ENCODE data around the gene ATF7IP2. TPM values are rescaled to one million over a fixed set of nuclear protein-coding genes. Genes with fewer than 3 reads are reported as not detected.
"Not testable (repeated sequence)": the region's sequence is repeated elsewhere in the genome, so short reads cannot be mapped to it uniquely, and the experiment has no call there.

ATF7IP2 gene
- total RNA-seq, 1 donor from 2014 or later, result 12.3 TPM

- DNase-seq (no peak), ATAC-seq (no peak)
- no peaks in the 10 kb centered on the region for H3K27me3 ChIP-seq
- H3K4me3 ChIP-seq, result no peak overlapping the region
- no peak overlapping the region for H3K27ac ChIP-seq
- H3K36me3 ChIP-seq, result no peaks in the 10 kb centered on the region
- intact Hi-C loops (cut with DNase I), result no loop called here
- no peaks in the 10 kb centered on the region for H3K9me3 ChIP-seq
- TF ChIP-seq CTCF (IDR thresholded peaks at IDR 0.05), result no peak
- no peaks in the 10 kb centered on the region for H3K4me1 ChIP-seq
Measured at GRCh38 chr16:10362077-10362863, 23.6 kb upstream of the ATF7IP2 start.

- H3K9me3 ChIP-seq; H3K27me3 ChIP-seq; H3K36me3 ChIP-seq; H3K4me3 ChIP-seq; DNase-seq; H3K4me1 ChIP-seq; H3K27ac ChIP-seq; ATAC-seq; intact Hi-C loops (cut with DNase I): not testable (repeated sequence)
Measured at GRCh38 chr16:10362864-10363197, 23.0 kb upstream of the ATF7IP2 start.

GRCh38 chr16:10366619-10367018, 19.2 kb upstream of the ATF7IP2 start:
- H3K36me3 ChIP-seq; ATAC-seq; H3K27ac ChIP-seq; H3K4me1 ChIP-seq; intact Hi-C loops (cut with DNase I); DNase-seq; H3K9me3 ChIP-seq; H3K4me3 ChIP-seq; H3K27me3 ChIP-seq: not testable (repeated sequence)

- no peak overlapping the region for H3K27ac ChIP-seq
- no peak overlapping the region for H3K4me3 ChIP-seq
- ATAC-seq (no peak), DNase-seq (no peak)
- no peaks in the 10 kb centered on the region for H3K4me1 ChIP-seq
- H3K9me3 ChIP-seq, result no peaks in the 10 kb centered on the region
- no peaks in the 10 kb centered on the region for H3K36me3 ChIP-seq
- intact Hi-C loops (cut with DNase I), result no loop called here
- TF ChIP-seq CTCF (IDR thresholded peaks at IDR 0.05), result no peak
- H3K27me3 ChIP-seq, result no peaks in the 10 kb centered on the region
Measured at GRCh38 chr16:10367616-10368188, 18.2 kb upstream of the ATF7IP2 start.

- Histone ChIP-seq H3K27me3 (no peaks in the 10 kb centered on the region), H3K4me3 (no peak overlapping the region), H3K36me3 (no peaks in the 10 kb centered on the region), H3K4me1 (no peaks in the 10 kb centered on the region), H3K27ac (no peak overlapping the region), H3K9me3 (no peaks in the 10 kb centered on the region)
- TF ChIP-seq CTCF (IDR thresholded peaks at IDR 0.05), result no peak
- ATAC-seq, result no peak
- intact Hi-C loops (cut with DNase I), result no loop called here
- no peak for DNase-seq
Measured at GRCh38 chr16:10368969-10369551, 16.8 kb upstream of the ATF7IP2 start.

- ATAC-seq (no peak), DNase-seq (no peak)
- Histone ChIP-seq H3K27me3 (no peaks in the 10 kb centered on the region), H3K27ac (no peak overlapping the region), H3K9me3 (no peaks in the 10 kb centered on the region), H3K36me3 (no peaks in the 10 kb centered on the region), H3K4me1 (no peaks in the 10 kb centered on the region), H3K4me3 (no peak overlapping the region)
- no peak for TF ChIP-seq CTCF (IDR thresholded peaks at IDR 0.05)
- intact Hi-C loops (cut with DNase I), result no loop called here
Measured at GRCh38 chr16:10370096-10370726, 15.7 kb upstream of the ATF7IP2 start.

All from upper lobe of right lung (tissue), 1 donor.